Ectodermal cell (in vitro differentiated cells): ENCODE measurements around the gene CNOT2.
"Not testable (repeated sequence)": the region's sequence is repeated elsewhere in the genome, so short reads cannot be mapped to it uniquely, and the experiment has no call there.

Source experiments
- H3K27ac ChIP-seq: 2 replicates; pipeline ENCODE4 v1.7.0; 2013; ENCODE audit warnings: mild to moderate bottlenecking, low read depth, low read length; ENCODE audit not compliant: insufficient read depth, poor library complexity, severe bottlenecking
- H3K27me3 ChIP-seq: 2 replicates; pipeline ENCODE4 v1.7.0; 2013; ENCODE audit warnings: mild to moderate bottlenecking, low read length; ENCODE audit not compliant: insufficient read depth, control insufficient read depth, poor library complexity, severe bottlenecking
- H3K36me3 ChIP-seq: one replicate; pipeline ENCODE4 v1.7.0; 2013; ENCODE audit warnings: low read length; ENCODE audit not compliant: control insufficient read depth, insufficient read depth
- H3K4me1 ChIP-seq: one replicate; pipeline ENCODE4 v1.7.0; 2013; ENCODE audit warnings: low read length; ENCODE audit not compliant: control insufficient read depth, insufficient read depth
- H3K4me3 ChIP-seq: 2 replicates; pipeline ENCODE4 v1.7.0; 2013; ENCODE audit warnings: low read depth, low read length, control low read depth; ENCODE audit not compliant: insufficient read depth
- H3K9me3 ChIP-seq: 2 replicates; pipeline ENCODE4 v1.7.0; 2013; ENCODE audit warnings: mild to moderate bottlenecking, low read length, moderate library complexity; ENCODE audit not compliant: control insufficient read depth
- WGBS, 2 experiments: methylation state at CpG; one replicate each; pipeline ENCODE4 v1.1.7; 2013; ENCODE audit warnings: missing lambda C conversion rate in 2 of 2; 5-methylcytosine and 5-hydroxymethylcytosine counted together

The CNOT2 gene

GRCh38 chr12:70292017-70292776, 49.0 kb downstream of the CNOT2 start:
- no peak overlapping the region for H3K4me3 ChIP-seq
- H3K27ac ChIP-seq = no peak overlapping the region
- peaks cover 3% of the 10 kb centered on the region for H3K36me3 ChIP-seq
- no peaks in the 10 kb centered on the region for H3K27me3 ChIP-seq
- WGBS, 2 experiments = 87 to 98% methylated on average over 2 to 3 of the region's 3 CpGs
- no peaks in the 10 kb centered on the region for H3K4me1 ChIP-seq
- H3K9me3 ChIP-seq = no peaks in the 10 kb centered on the region

- H3K4me1 ChIP-seq, H3K27ac ChIP-seq, H3K9me3 ChIP-seq, H3K36me3 ChIP-seq, H3K4me3 ChIP-seq, H3K27me3 ChIP-seq: not testable (repeated sequence)
- 88 to 93% methylated on average over 24 to 25 of the region's 25 CpGs for WGBS, 2 experiments
Observed at GRCh38 chr12:70304684-70305555, 61.7 kb downstream of the CNOT2 start.

- H3K9me3 ChIP-seq = no peaks in the 10 kb centered on the region
- no peak overlapping the region for H3K27ac ChIP-seq
- 96 to 98% methylated on average over 5 of the region's 5 CpGs for WGBS, 2 experiments
- peaks cover 4% of the 10 kb centered on the region for H3K36me3 ChIP-seq
- no peaks in the 10 kb centered on the region for H3K27me3 ChIP-seq
- H3K4me1 ChIP-seq = no peaks in the 10 kb centered on the region
- H3K4me3 ChIP-seq = no peak overlapping the region
Observed at GRCh38 chr12:70305794-70306193, 62.6 kb downstream of the CNOT2 start.

GRCh38 chr12:70306676-70307075, 63.4 kb downstream of the CNOT2 start:
- no peak overlapping the region for H3K4me3 ChIP-seq
- no peak overlapping the region for H3K27ac ChIP-seq
- no peaks in the 10 kb centered on the region for H3K27me3 ChIP-seq
- no peaks in the 10 kb centered on the region for H3K9me3 ChIP-seq
- WGBS, 2 experiments = 94 to 98% methylated on average over 1 to 3 of the region's 3 CpGs
- peaks cover 4% of the 10 kb centered on the region for H3K36me3 ChIP-seq
- no peaks in the 10 kb centered on the region for H3K4me1 ChIP-seq

- H3K4me1 ChIP-seq = no peaks in the 10 kb centered on the region
- H3K9me3 ChIP-seq = no peaks in the 10 kb centered on the region
- no peaks in the 10 kb centered on the region for H3K27me3 ChIP-seq
- no peak overlapping the region for H3K4me3 ChIP-seq
- no peak overlapping the region for H3K27ac ChIP-seq
- H3K36me3 ChIP-seq = peaks cover 4% of the 10 kb centered on the region
- 93 to 98% methylated on average over 3 to 4 of the region's 4 CpGs for WGBS, 2 experiments
Observed at GRCh38 chr12:70307868-70308267, 64.6 kb downstream of the CNOT2 start.

- no peaks in the 10 kb centered on the region for H3K27me3 ChIP-seq
- H3K27ac ChIP-seq = no peak overlapping the region
- H3K36me3 ChIP-seq = peaks cover 3% of the 10 kb centered on the region
- WGBS, 2 experiments = 93 to 100% methylated on average over 2 of the region's 2 CpGs
- no peaks in the 10 kb centered on the region for H3K9me3 ChIP-seq
- H3K4me1 ChIP-seq = no peaks in the 10 kb centered on the region
- H3K4me3 ChIP-seq = no peak overlapping the region
Observed at GRCh38 chr12:70309348-70309747, 66.1 kb downstream of the CNOT2 start.

GRCh38 chr12:70314145-70314544, 70.9 kb downstream of the CNOT2 start:
- Histone ChIP-seq H3K4me3 (no peak overlapping the region), H3K36me3 (no peaks in the 10 kb centered on the region), H3K27ac (no peak overlapping the region), H3K4me1 (no peaks in the 10 kb centered on the region), H3K27me3 (no peaks in the 10 kb centered on the region), H3K9me3 (no peaks in the 10 kb centered on the region)

GRCh38 chr12:70317781-70318180, 74.5 kb downstream of the CNOT2 start:
- no peaks in the 10 kb centered on the region for H3K36me3 ChIP-seq

GRCh38 chr12:70319605-70320004, 76.4 kb downstream of the CNOT2 start:
- WGBS, 2 experiments = 50 to 62% methylated on average over 2 to 3 of the region's 4 CpGs

More at GRCh38 chr12:70317781-70318180, 74.5 kb downstream of the CNOT2 start:
- no peak overlapping the region for H3K4me3 ChIP-seq
- H3K27me3 ChIP-seq = no peaks in the 10 kb centered on the region
- H3K9me3 ChIP-seq = no peaks in the 10 kb centered on the region
- 91 to 92% methylated on average over 3 of the region's 3 CpGs for WGBS, 2 experiments
- H3K27ac ChIP-seq = no peak overlapping the region
- H3K4me1 ChIP-seq = no peaks in the 10 kb centered on the region

GRCh38 chr12:70321191-70321590, 78.0 kb downstream of the CNOT2 start:
- H3K27ac ChIP-seq = no peak overlapping the region
- H3K4me3 ChIP-seq = no peak overlapping the region
- 97% methylated on average over 2 of the region's 2 CpGs for WGBS, 2 experiments
- H3K36me3 ChIP-seq = no peaks in the 10 kb centered on the region
- no peaks in the 10 kb centered on the region for H3K4me1 ChIP-seq
- H3K27me3 ChIP-seq = no peaks in the 10 kb centered on the region
- no peaks in the 10 kb centered on the region for H3K9me3 ChIP-seq

More at GRCh38 chr12:70319605-70320004, 76.4 kb downstream of the CNOT2 start:
- no peaks in the 10 kb centered on the region for H3K36me3 ChIP-seq
- no peaks in the 10 kb centered on the region for H3K9me3 ChIP-seq
- no peaks in the 10 kb centered on the region for H3K4me1 ChIP-seq
- H3K27me3 ChIP-seq = no peaks in the 10 kb centered on the region
- no peak overlapping the region for H3K27ac ChIP-seq
- no peak overlapping the region for H3K4me3 ChIP-seq
